Keratinocyte (primary cell): ENCODE data around the gene GRIPAP1. TPM values are rescaled to one million over a fixed set of nuclear protein-coding genes. Genes with fewer than 3 reads are reported as not detected.

Source experiments
- DNase-seq: peaks from one replicate; pipeline ENCODE4 v3.0.0-alpha.2; 2011; ENCODE audit warnings: low read depth, missing footprints, low spot score
- FAIRE-seq: peaks from 2 replicates; lab custom pipeline; 2011; peaks lifted over from hg19 to GRCh38; lab: Jason Lieb, UNC
- H2AFZ ChIP-seq: 2 replicates; pipeline ENCODE4 v1.6.0; 2012; ENCODE audit warnings: low read length, control low read depth, inconsistent platforms; ENCODE audit not compliant: control insufficient read depth
- H3K27ac ChIP-seq: 2 replicates; pipeline ENCODE4 v1.5.1; 2011; ENCODE audit warnings: low read length; ENCODE audit not compliant: control insufficient read depth, insufficient read depth
- H3K27me3 ChIP-seq: 3 replicates; pipeline ENCODE4 v1.6.0; 2011; ENCODE audit warnings: low read length; ENCODE audit not compliant: control insufficient read depth, insufficient read depth; ENCODE audit errors: extremely low read depth
- H3K36me3 ChIP-seq, 2 experiments: 2 replicates in 1 of 2; 3 replicates in 1 of 2; pipeline ENCODE4 v1.5.1; 2011; ENCODE audit warnings: low read length in 2 of 2, mild to moderate bottlenecking in 1 of 2; ENCODE audit not compliant: control insufficient read depth in 2 of 2, insufficient read depth in 2 of 2; ENCODE audit errors: extremely low read depth in 1 of 2
- H3K4me1 ChIP-seq: 3 replicates; pipeline ENCODE4 v1.5.1; 2011; ENCODE audit warnings: low read length; ENCODE audit not compliant: control insufficient read depth, insufficient read depth; ENCODE audit errors: extremely low read depth
- H3K4me2 ChIP-seq: 3 replicates; pipeline ENCODE4 v1.6.0; 2011; ENCODE audit warnings: low read depth, low read length; ENCODE audit not compliant: control insufficient read depth, insufficient read depth; ENCODE audit errors: extremely low read depth
- H3K4me3 ChIP-seq, 3 experiments: fragments of 200-600 bp in 1 of 3; sonication (generic) in 1 of 3; 2 replicates in 2 of 3; 3 replicates in 1 of 3; pipeline ENCODE4 v1.5.1; 2011 to 2016; ENCODE audit warnings: low read length in 3 of 3, mild to moderate bottlenecking in 3 of 3, control low read depth in 2 of 3, inconsistent platforms in 1 of 3, low read depth in 1 of 3, mixed read lengths in 1 of 3, mixed run types in 1 of 3, moderate library complexity in 1 of 3; ENCODE audit not compliant: control insufficient read depth in 2 of 3, insufficient read depth in 2 of 3; ENCODE audit errors: extremely low read depth in 1 of 3
- H3K79me2 ChIP-seq: 2 replicates; pipeline ENCODE4 v1.6.0; 2012; ENCODE audit warnings: low read length; ENCODE audit not compliant: control insufficient read depth, insufficient read depth
- H3K9ac ChIP-seq: 3 replicates; pipeline ENCODE4 v1.6.0; 2011; ENCODE audit warnings: low read length; ENCODE audit not compliant: control insufficient read depth, insufficient read depth; ENCODE audit errors: extremely low read depth
- H3K9me1 ChIP-seq: 3 replicates; pipeline ENCODE4 v1.6.0; 2011; ENCODE audit warnings: low read length; ENCODE audit not compliant: control insufficient read depth, insufficient read depth; ENCODE audit errors: extremely low read depth
- H3K9me3 ChIP-seq: 2 replicates; pipeline ENCODE4 v1.5.1; 2012; ENCODE audit warnings: low read depth, low read length; ENCODE audit not compliant: control insufficient read depth
- H4K20me1 ChIP-seq: 3 replicates; pipeline ENCODE4 v1.6.0; 2011; ENCODE audit warnings: low read length; ENCODE audit not compliant: control insufficient read depth, insufficient read depth; ENCODE audit errors: extremely low read depth
- CTCF ChIP-seq, 3 experiments: IDR thresholded peaks in 1 of 3; conservative IDR thresholded peaks in 1 of 3; optimal IDR thresholded peaks in 1 of 3; 2 replicates in 2 of 3; 3 replicates in 1 of 3; pipeline versions ENCODE3 to v1.5.1; 2011; ENCODE audit warnings: low read length in 3 of 3, mild to moderate bottlenecking in 3 of 3, moderate library complexity in 2 of 3, control low read depth in 1 of 3, inconsistent platforms in 1 of 3; ENCODE audit not compliant: insufficient read depth in 2 of 3; ENCODE audit errors: extremely low read depth in 1 of 3
- EZH2 ChIP-seq: IDR thresholded peaks from one replicate; pipeline ENCODE4 v1.6.1; 2012; ENCODE audit warnings: inconsistent platforms, mild to moderate bottlenecking, low read length, moderate library complexity
- dilution Hi-C: fragments of 300-500 bp; cut with MboI; formaldehyde crosslinking; loops from one replicate; pipeline ENCODE4 v1.7.0; 2020; ENCODE audit warnings: low sequenced_read_pairs; ENCODE audit not compliant: extremely low pct_ligation_motif_present
- polyA plus RNA-seq, 5 experiments: library from polyadenylated mRNA; depleted of rRNA in 3 of 5; stranded (reverse) in 3 of 5; stranded (forward) in 1 of 5; unstranded in 1 of 5; fragments of >200 nt; gene quantifications; 1 replicate in 1 of 5; 2 replicates in 3 of 5; 3 replicates in 1 of 5; pipeline versions ENCODE4 v1.2.1 to v1.2.3, GENCODE V29; 2011 to 2012; ENCODE audit warnings: missing spikeins in 2 of 5, low read depth in 1 of 5, low replicate concordance in 1 of 5

Gene GRIPAP1
- polyA plus RNA-seq, 1 donor (not counting 4 experiments of a cell fraction or from before 2014, with no cell fraction given): 23.0 TPM

GRCh38 chrX:49000636-49001035 is 1.4 kb downstream of the GRIPAP1 start:
- Histone ChIP-seq H4K20me1 (no peaks in the 10 kb centered on the region), H3K4me2 (peak overlapping the region; percentile 58), H3K9me1 (no peaks in the 10 kb centered on the region), H3K79me2 (peaks cover 8% of the 10 kb centered on the region), H3K4me1 (peaks cover 6% of the 10 kb centered on the region), H3K36me3 (peaks cover 8 to 10% of the 10 kb centered on the region in 2 experiments), H3K4me3 (no peak overlapping the region), H3K27me3 (no peaks in the 10 kb centered on the region), H3K9ac (no peak overlapping the region), H3K9me3 (no peaks in the 10 kb centered on the region), H2AFZ (no peak overlapping the region), H3K27ac (no peak overlapping the region)
- TF ChIP-seq EZH2 (no peak), CTCF (optimal IDR thresholded peaks at IDR 0.05 in 1 of 3, IDR thresholded peaks at IDR 0.05 in 1 of 3, conservative IDR thresholded peaks at IDR 0.05 in 1 of 3; ENCODE audit: extremely low read depth in 1 of 3, insufficient read depth in 2 of 3, low read length in 3 of 3) (no peak)
- dilution Hi-C loops: no loop called here
- FAIRE-seq (no peak), DNase-seq (no peak)

GRCh38 chrX:48999030-48999429 is 3.0 kb downstream of the GRIPAP1 start:
- Histone ChIP-seq H3K9me1 (no peaks in the 10 kb centered on the region), H3K4me1 (peaks cover 6% of the 10 kb centered on the region), H4K20me1 (no peaks in the 10 kb centered on the region), H3K36me3 (peaks cover 8 to 10% of the 10 kb centered on the region in 2 experiments), H3K4me3 (no peak overlapping the region), H2AFZ (no peak overlapping the region), H3K4me2 (no peak overlapping the region), H3K9ac (no peak overlapping the region), H3K27me3 (no peaks in the 10 kb centered on the region), H3K79me2 (peaks cover 8% of the 10 kb centered on the region), H3K9me3 (no peaks in the 10 kb centered on the region), H3K27ac (no peak overlapping the region)
- no peak for DNase-seq
- no peak for TF ChIP-seq CTCF (optimal IDR thresholded peaks at IDR 0.05 in 1 of 3, IDR thresholded peaks at IDR 0.05 in 1 of 3, conservative IDR thresholded peaks at IDR 0.05 in 1 of 3; ENCODE audit: extremely low read depth in 1 of 3, insufficient read depth in 2 of 3, low read length in 3 of 3)
- dilution Hi-C loops: no loop called here
- FAIRE-seq: no peak
